HG03064 (cell line): Measurements from ENCODE around the gene PSMG2.
"Not testable (repeated sequence)": the region's sequence is repeated elsewhere in the genome, so short reads cannot be mapped to it uniquely, and the experiment has no call there.

Experiments used
- ATAC-seq: cut with Tn5 transposase; IDR thresholded peaks from one replicate; pipeline ENCODE4 v1.9.1; 2021; ENCODE audit warnings: low read depth; ENCODE audit not compliant: unreplicated experiment

Gene PSMG2

DNA sequence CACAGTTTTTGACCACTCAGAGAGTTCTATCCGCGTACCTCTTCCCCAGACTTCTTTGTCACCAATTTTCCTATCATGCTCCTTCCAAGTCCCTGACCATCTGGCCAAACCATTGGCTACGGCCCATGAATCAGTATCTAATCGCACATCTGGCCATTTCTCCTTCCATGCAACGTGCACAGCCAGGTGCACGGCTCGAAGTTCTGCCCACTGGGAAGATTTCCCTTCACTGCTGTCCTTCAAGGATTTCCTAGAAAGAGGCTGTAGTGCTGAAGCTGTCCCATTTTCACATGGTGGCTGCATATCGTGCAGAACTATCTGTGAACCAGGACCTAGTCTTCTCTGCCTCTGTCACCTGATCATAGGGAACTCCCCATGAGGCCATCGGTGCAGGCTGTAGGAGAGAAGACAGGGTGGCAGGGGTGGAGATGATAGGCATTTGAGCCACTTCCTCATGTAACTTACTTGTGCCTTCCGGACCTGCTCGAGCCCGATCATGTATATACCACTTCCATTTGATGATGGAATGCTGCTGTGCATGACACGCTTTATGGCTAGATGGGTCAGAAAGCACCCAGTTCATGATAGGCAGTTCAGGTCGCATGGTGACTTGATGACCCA, 53.9 kb downstream of the PSMG2 start:
- ATAC-seq = not testable (repeated sequence)

DNA sequence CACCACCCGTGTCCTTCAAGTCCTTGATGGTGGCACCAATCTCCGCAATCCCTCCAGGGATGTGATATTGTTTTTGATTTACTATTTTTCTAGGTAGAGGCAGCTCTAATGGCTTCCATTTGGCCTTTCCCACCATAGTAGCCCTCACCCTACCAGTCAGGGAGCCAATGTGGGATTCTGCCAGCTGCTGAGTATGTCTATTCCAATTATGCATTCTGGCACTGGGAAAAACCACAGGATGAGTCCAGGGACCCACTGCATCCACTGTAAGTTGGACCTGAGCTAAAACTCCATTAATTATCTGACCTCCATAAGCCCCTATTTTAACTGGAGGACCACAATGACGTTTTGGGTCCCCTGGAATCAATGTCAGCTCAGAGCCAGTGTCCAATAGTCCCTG, 55.7 kb downstream of the PSMG2 start:
- ATAC-seq = not testable (repeated sequence)

DNA sequence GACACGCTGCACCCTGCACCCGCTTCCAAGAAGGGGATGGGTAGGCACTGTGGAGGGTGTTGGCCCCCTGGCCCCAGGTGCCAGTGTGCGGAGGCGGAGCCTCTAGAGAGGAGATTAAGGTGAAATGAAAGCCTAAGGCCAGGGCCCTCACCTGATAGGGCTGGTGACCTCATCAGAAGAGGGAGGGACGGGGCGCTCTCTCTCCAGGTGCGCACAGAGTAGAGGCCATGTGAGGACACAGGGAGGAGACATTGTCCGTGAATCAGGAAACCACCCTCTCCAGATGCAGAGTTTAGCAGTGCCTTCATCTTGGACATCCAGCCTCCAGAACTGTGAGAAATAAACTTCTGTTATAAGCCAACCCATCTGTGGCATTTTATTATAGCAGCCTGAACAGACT, 62.3 kb downstream of the PSMG2 start:
- ATAC-seq = no peak

DNA sequence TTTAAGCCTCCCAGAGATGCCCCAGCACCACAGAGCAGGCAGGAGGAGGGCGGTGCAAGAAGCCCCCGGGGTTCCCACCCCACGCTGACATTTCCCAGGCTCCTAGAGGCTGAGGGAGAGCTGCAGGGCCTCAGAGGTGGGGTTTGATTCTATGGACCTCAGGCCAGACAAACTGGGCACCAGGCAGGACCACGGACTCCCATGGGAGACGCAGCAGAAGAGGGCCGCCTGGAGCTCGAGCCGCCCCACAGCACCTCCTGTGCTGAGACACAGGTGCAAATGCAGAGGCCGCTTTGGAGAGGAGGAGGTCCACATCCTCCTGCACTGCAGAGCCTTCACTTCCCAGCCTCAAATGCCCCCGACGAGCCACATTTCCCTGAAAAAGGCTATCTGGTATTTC, 62.7 kb downstream of the PSMG2 start:
- no peak for ATAC-seq

DNA sequence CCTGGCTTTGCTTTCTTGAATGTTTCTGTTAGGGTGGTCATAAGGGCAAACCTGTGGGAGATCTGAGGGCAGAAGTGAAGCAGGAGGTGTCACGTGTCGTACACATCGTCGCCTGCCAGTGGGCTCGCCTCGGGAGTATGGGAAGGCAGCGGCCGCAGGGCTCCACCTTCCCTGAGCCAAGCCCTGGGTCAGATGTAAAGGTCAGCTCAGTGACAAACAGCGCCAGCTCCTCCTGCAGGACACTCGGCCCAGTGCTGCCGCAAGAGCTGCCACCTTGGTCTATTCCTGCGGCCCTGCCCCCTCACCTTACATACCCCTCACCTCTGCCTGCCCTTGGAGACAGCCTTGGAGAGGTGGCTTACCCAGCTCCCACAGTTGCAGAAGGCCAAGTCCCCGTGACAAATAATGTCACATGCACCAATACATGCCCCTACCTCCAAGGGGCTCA, 64.2 kb downstream of the PSMG2 start:
- ATAC-seq = no peak

DNA sequence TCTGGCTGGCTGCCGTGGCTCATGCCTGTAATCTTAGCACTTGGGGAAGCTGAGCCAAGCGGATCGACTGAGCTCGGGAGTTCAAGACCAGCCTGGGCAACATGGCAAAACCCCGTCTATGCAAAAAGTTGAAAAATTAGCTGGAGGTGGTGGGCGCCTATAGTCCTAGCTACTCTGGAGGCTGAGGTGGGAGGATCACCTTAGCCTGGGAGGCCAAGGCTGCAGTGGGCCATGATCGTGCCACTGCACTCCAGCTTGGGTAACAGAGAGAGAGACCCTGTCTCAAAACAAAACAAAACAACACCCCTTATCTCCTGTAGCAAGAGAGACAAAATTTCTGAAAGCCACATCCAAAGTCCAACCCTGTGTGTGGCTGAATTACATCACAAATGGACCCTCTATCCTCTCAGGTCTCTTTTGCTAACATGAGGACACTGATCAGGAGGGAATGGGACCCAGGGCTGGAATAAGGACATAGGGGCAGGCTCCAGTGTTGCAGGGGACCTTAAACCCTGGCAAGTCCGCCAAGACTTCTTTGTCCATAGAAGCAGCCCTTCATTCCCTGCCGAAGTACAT, 64.8 kb downstream of the PSMG2 start:
- ATAC-seq = no peak

DNA sequence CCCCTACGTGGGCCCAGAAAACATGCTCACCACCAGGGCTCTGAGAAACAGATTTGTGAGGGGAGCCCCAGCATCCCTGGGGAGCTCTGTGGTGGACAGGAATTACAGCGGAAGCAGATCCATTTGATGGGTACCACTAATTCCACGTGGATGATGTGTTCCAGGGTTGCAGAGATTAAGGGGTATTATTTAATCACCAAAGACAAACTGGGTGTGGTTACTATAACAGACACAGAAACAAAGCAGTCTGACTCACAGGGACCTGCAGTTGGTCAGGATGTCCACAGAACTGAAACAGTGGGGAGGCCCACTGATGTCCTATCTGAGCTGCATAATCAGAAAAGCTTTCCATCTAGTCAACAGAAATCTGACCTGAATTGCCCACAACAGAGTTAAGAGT, 65.8 kb downstream of the PSMG2 start:
- ATAC-seq = no peak

DNA sequence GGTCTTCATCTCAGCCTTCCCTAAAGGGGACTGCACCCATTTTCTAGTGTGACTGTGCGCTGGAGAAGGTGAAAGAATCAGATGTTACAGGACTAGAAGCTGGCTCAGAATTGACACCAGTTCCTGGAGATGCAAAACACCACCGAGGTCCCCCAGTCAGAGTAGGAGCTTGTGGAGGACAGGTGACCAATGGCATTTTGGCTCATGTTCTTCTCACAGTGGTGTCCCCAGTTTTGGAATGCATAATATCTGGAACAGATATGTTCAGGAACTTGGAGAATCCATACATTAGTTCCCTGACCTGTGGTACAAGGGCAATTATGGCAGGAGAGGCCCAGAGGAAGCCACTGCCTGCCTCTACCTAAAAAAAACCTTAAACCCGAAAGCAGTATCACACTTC, 66.3 kb downstream of the PSMG2 start:
- ATAC-seq = no peak

DNA sequence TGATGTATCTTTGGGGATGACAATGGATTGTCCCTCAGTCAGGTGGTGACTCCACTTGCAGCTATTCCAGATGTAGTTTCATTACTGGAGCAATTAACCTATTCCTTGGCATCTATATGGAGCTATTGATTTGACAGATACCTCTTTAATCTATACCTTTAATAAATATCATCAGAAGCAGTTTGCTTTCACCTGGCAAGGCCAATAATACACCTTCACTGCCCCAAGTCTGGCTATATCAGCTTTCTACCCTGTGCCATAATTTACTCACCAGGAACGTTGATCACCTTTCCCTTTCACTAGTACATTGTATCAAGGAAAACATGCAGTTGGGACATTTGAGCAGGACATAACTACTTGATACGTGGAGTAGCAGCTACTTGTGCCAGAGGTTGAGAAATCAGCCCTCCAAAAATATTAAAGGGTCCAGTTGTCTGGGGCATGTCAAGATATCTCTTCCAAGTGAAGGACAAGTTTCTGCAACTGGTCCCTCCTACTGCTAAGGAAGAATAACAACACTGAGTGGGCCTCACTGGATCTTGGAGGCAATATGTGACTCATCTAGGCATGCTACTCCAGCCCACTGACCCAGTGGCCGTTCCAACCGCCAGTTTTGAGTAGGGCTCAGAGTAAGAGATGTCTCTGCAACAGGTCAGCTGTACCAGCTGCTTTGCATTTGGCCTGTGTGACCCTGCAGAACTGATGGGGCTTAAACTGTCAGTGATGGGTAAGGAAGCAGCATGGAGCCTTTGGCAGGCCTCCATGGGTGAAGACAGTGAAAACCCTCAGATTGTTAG, 67.0 kb downstream of the PSMG2 start:
- ATAC-seq = no peak

DNA sequence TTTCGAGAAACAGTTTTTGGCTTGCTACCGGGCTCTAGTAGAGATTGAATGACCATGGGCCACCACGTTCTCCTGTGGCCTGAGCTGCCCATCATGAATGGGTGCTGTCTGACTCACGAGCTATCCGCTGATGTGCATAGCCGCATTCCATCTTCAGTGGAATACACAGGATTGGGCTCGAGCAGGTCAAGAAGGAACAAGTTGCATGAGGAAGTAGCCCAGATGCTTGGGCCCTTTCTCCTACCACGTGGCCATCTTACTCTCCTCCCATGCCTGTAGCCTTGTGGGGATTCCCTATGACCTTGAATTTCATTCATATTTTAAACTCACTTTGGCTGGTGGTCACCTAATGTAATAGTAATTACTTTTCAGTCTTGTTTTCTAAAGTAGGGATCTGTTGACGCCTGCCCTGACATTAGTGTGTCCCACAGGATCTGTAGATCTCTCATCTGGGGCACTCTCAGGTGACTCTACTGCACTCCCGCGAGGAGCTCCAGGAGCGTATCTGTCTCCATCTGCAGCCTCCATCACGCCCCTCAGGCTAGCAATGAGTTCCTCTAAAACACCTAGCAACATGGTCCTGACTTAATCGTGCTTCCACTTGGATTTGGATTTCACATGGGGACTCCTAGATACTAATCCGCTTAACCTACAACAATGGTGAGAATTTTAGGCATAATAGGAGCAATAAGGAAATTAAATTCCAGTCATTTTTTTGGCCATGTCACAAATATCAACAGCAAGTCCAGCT, 67.8 kb downstream of the PSMG2 start:
- no peak for ATAC-seq

DNA sequence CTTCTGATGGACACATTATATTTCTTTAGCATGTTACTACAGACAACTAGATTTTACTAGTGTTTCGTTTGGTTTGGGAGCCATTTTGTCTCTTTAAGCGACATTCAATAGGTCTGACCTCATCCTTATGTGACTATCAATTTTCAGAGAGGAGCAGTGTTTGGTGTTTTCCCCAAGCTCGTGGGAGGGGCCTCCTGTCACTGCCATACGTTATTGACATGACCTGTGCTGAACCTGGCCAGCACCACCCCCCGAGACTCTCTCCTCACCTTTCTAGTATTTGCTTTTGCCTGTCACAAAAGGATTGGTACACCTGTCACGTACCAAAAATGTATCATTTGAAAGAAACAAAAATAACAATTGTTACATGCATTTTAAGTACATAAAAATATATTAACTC, 69.3 kb downstream of the PSMG2 start:
- no peak for ATAC-seq

DNA sequence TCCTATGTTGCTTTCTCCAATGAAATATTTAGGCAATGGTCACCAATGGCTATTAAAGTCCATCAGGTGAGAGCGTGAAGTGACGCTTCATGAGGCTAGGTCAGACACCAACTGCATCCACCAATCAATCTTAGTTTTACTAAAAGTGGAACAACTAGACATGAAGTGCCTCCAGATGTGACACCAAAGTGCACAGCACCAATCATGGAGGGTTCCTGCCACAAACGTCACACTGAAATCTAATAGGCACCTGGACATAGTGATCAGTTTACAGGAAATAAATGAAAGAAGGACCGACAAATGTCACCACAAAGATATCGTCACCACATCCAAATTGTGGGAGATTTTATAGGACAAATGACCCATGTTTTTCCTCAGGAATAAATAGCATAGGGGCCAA, 70.5 kb downstream of the PSMG2 start:
- ATAC-seq = no peak

DNA sequence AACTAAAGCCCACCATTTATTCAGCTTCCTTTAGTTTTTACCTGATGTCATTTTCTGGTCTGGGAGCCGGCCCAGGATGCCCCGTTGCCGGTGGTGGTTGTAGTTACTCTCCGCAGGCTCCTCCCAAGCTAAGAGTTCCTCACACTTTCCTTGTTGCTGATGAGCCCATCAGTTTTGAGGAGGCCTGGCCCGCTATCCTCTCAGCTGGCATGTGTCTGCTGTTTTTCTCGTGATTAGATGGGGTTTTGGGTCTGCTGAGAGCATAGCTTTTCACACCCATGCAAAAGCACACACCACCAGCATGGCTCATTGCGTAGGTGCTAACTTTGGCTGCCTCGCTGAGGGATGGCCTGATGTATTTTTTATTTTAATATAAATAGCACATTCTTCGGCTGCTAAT, 72.1 kb downstream of the PSMG2 start:
- no peak for ATAC-seq
